ENCODE results near the gene DRAP1.

Gene DRAP1

GRCh38 chr11:65919141-65919572 lies at the start of gene DRAP1:
Gene DRAP1, plus strand, starts transcription at chr11:65919426. Its CDS starts 76 bp downstream, at chr11:65919502.
- peak; percentile 98 for DNase-seq (ENCODE audit: low read depth)

GRCh38 chr11:65869643-65870306 lies 49.5 kb upstream of the DRAP1 start:
- DNase-seq (ENCODE audit: low read depth) = no peak

- DNase-seq (ENCODE audit: low read depth) = no peak
These were observed 48.9 kb upstream of the DRAP1 start for GRCh38 chr11:65870307-65870658.

GRCh38 chr11:65870706-65871681 lies 48.2 kb upstream of the DRAP1 start:
- DNase-seq (ENCODE audit: low read depth) = no peak

GRCh38 chr11:65871811-65872548 lies 47.2 kb upstream of the DRAP1 start:
- no peak for DNase-seq (ENCODE audit: low read depth)

- no peak for DNase-seq (ENCODE audit: low read depth)
These were observed 46.5 kb upstream of the DRAP1 start, which contains the start of gene EFEMP2 for GRCh38 chr11:65872586-65873317. Gene EFEMP2, minus strand, starts transcription at chr11:65872800. Its CDS starts 446 bp downstream, at chr11:65872354.

- peak; percentile 95 for DNase-seq (ENCODE audit: low read depth)
These were observed 45.7 kb upstream of the DRAP1 start for GRCh38 chr11:65873318-65874156.

- DNase-seq (ENCODE audit: low read depth) = no peak
These were observed 39.6 kb upstream of the DRAP1 start, which contains the start of gene CTSW for GRCh38 chr11:65879617-65880016. Gene CTSW, plus strand, starts transcription at chr11:65879837. Its CDS starts 18 bp downstream, at chr11:65879855.

GRCh38 chr11:65880027-65880426 lies 39.2 kb upstream of the DRAP1 start:
- no peak for DNase-seq (ENCODE audit: low read depth)

- no peak for DNase-seq (ENCODE audit: low read depth)
These were observed 38.3 kb upstream of the DRAP1 start for GRCh38 chr11:65880844-65881421.

GRCh38 chr11:65882120-65883057 lies 36.8 kb upstream of the DRAP1 start:
- DNase-seq (ENCODE audit: low read depth) = no peak

GRCh38 chr11:65883058-65883761 lies 36.0 kb upstream of the DRAP1 start:
- no peak for DNase-seq (ENCODE audit: low read depth)

- no peak for DNase-seq (ENCODE audit: low read depth)
These were observed 35.2 kb upstream of the DRAP1 start for GRCh38 chr11:65883786-65884715.

GRCh38 chr11:65884716-65885092 lies 34.5 kb upstream of the DRAP1 start:
- DNase-seq (ENCODE audit: low read depth) = peak; percentile 60

GRCh38 chr11:65885231-65885630 lies 34.0 kb upstream of the DRAP1 start:
- no peak for DNase-seq (ENCODE audit: low read depth)

GRCh38 chr11:65885808-65886536 lies 33.3 kb upstream of the DRAP1 start:
- DNase-seq (ENCODE audit: low read depth) = no peak

Measured in stimulated activated CD8-positive, alpha-beta memory T cell treated with anti-CD3 and anti-CD28 coated beads, Interleukin-7, amount 100 ng/mL, for 24 hours (primary cell).